Left ventricle myocardium inferior (tissue), 1 donor: Measurements from ENCODE around the gene ARHGAP12. TPM values are rescaled to one million over a fixed set of nuclear protein-coding genes. Genes with fewer than 3 reads are reported as not detected.
"Not testable (repeated sequence)": the region's sequence is repeated elsewhere in the genome, so short reads cannot be mapped to it uniquely, and the experiment has no call there.

Source experiments
- DNase-seq: peaks from one replicate; pipeline ENCODE4 v3.0.0-alpha.2; 2020
- H3K27ac ChIP-seq: fragments of 200-600 bp; replicated peaks from 2 replicates; pipeline ENCODE4 v1.8.0; 2021
- H3K27me3 ChIP-seq: fragments of 200-600 bp; 2 replicates; pipeline ENCODE4 v1.8.0; 2021; ENCODE audit warnings: low read depth
- H3K36me3 ChIP-seq: fragments of 200-600 bp; 2 replicates; pipeline ENCODE4 v1.8.0; 2021
- H3K4me1 ChIP-seq: fragments of 200-600 bp; 2 replicates; pipeline ENCODE4 v1.8.0; 2021
- H3K4me3 ChIP-seq: fragments of 200-600 bp; 2 replicates; pipeline ENCODE4 v1.8.0; 2021; ENCODE audit warnings: mild to moderate bottlenecking, moderate library complexity
- H3K9me3 ChIP-seq: fragments of 200-600 bp; replicated peaks from 2 replicates; pipeline ENCODE4 v1.8.0; 2021
- CTCF ChIP-seq: fragments of 200-600 bp; IDR thresholded peaks from 2 replicates; pipeline ENCODE4 v1.8.0; 2021; ENCODE audit warnings: antibody characterized with exemption, mild to moderate bottlenecking, borderline replicate concordance
- intact Hi-C: fragments of 100-400 bp; cut with micrococcal nuclease; formaldehyde crosslinking; loops from one replicate; pipeline ENCODE4 v1.11.0; 2022
- total RNA-seq: library from RNA; stranded (reverse); fragmentation: NEBNext Ultra II Directional; extraction: Animal tissue kit (Norgen Biotek cat#: 25700); gene quantifications from one replicate; pipeline ENCODE4 v1.2.1, GENCODE V29; 2021
- donor health status: DM: no; HTN: yes; CAD: no; lungs with severe emphysema.

The ARHGAP12 gene
- total RNA-seq, 1 donor from 2014 or later: 22.1 TPM

GRCh38 chr10:31974434-31975124, 45.9 kb upstream of the ARHGAP12 start:
- no peak for DNase-seq
- Histone ChIP-seq H3K4me1 (no peaks in the 10 kb centered on the region), H3K27me3 (no peaks in the 10 kb centered on the region), H3K9me3 (no peaks in the 10 kb centered on the region), H3K4me3 (no peak overlapping the region), H3K36me3 (no peaks in the 10 kb centered on the region), H3K27ac (no peak overlapping the region)
- intact Hi-C loops: no loop called here
- TF ChIP-seq CTCF: no peak

GRCh38 chr10:31972519-31973041, 43.9 kb upstream of the ARHGAP12 start:
- Histone ChIP-seq H3K4me1 (no peaks in the 10 kb centered on the region), H3K9me3 (no peaks in the 10 kb centered on the region), H3K36me3 (no peaks in the 10 kb centered on the region), H3K27ac (no peak overlapping the region), H3K27me3 (no peaks in the 10 kb centered on the region), H3K4me3 (no peak overlapping the region)
- TF ChIP-seq CTCF: no peak
- intact Hi-C loops: no loop called here
- no peak for DNase-seq

- intact Hi-C loops, H3K27me3 ChIP-seq, H3K4me3 ChIP-seq, H3K9me3 ChIP-seq, H3K4me1 ChIP-seq, H3K27ac ChIP-seq, DNase-seq, H3K36me3 ChIP-seq: not testable (repeated sequence)
These were observed 41.2 kb upstream of the ARHGAP12 start for GRCh38 chr10:31969847-31970246.

GRCh38 chr10:31963589-31963980, 35.0 kb upstream of the ARHGAP12 start:
- H3K4me1 ChIP-seq: no peaks in the 10 kb centered on the region
- H3K9me3 ChIP-seq: no peaks in the 10 kb centered on the region
- TF ChIP-seq CTCF: no peak
- H3K36me3 ChIP-seq: no peaks in the 10 kb centered on the region
- no peaks in the 10 kb centered on the region for H3K27me3 ChIP-seq
- no peak for DNase-seq
- intact Hi-C loops: no loop called here
- no peak overlapping the region for H3K27ac ChIP-seq
- no peak overlapping the region for H3K4me3 ChIP-seq

- Histone ChIP-seq H3K4me3 (no peak overlapping the region), H3K27ac (no peak overlapping the region), H3K36me3 (no peaks in the 10 kb centered on the region), H3K4me1 (no peaks in the 10 kb centered on the region), H3K27me3 (no peaks in the 10 kb centered on the region), H3K9me3 (no peaks in the 10 kb centered on the region)
- intact Hi-C loops: no loop called here
- TF ChIP-seq CTCF: no peak
- DNase-seq: no peak
These were observed 34.4 kb upstream of the ARHGAP12 start for GRCh38 chr10:31962826-31963588.
